ENCODE results near the gene PIWIL4. TPM values are rescaled to one million over a fixed set of nuclear protein-coding genes. Genes with fewer than 3 reads are reported as not detected.
"Not testable (repeated sequence)": the region's sequence is repeated elsewhere in the genome, so short reads cannot be mapped to it uniquely, and the experiment has no call there.

PIWIL4 gene
- total RNA-seq, 1 donor = 2.7 TPM

DNA sequence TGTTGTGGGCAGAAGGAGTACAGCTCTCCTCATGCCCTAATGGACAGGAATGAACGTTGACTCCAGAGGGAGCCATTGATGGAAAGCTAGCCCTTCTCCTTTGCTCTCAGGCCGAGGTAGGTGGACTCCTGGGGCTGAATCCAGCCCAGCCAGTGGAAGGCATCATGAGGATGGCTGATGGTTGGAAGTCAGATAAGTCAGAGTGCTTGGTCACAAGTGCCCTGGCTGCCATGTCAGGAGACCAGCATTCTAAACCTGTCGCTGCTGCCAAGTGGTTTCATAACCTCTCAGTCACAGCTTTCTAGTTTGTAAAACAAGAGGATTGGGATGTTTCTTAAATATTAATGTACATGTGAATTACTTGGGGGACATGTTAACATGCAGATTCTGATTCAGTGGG, 32.3 kb downstream of the PIWIL4 start:
- no peak overlapping the region for H3K4me3 ChIP-seq (ENCODE audit: low read depth, low read length)
- DNase-seq (ENCODE audit: low read depth) = no peak
- TF ChIP-seq, protein P1, sequence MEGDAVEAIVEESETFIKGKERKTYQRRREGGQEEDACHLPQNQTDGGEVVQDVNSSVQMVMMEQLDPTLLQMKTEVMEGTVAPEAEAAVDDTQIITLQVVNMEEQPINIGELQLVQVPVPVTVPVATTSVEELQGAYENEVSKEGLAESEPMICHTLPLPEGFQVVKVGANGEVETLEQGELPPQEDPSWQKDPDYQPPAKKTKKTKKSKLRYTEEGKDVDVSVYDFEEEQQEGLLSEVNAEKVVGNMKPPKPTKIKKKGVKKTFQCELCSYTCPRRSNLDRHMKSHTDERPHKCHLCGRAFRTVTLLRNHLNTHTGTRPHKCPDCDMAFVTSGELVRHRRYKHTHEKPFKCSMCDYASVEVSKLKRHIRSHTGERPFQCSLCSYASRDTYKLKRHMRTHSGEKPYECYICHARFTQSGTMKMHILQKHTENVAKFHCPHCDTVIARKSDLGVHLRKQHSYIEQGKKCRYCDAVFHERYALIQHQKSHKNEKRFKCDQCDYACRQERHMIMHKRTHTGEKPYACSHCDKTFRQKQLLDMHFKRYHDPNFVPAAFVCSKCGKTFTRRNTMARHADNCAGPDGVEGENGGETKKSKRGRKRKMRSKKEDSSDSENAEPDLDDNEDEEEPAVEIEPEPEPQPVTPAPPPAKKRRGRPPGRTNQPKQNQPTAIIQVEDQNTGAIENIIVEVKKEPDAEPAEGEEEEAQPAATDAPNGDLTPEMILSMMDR (IDR thresholded peaks at IDR 0.05; ENCODE audit: insufficient read depth, low read length) = no peak

DNA sequence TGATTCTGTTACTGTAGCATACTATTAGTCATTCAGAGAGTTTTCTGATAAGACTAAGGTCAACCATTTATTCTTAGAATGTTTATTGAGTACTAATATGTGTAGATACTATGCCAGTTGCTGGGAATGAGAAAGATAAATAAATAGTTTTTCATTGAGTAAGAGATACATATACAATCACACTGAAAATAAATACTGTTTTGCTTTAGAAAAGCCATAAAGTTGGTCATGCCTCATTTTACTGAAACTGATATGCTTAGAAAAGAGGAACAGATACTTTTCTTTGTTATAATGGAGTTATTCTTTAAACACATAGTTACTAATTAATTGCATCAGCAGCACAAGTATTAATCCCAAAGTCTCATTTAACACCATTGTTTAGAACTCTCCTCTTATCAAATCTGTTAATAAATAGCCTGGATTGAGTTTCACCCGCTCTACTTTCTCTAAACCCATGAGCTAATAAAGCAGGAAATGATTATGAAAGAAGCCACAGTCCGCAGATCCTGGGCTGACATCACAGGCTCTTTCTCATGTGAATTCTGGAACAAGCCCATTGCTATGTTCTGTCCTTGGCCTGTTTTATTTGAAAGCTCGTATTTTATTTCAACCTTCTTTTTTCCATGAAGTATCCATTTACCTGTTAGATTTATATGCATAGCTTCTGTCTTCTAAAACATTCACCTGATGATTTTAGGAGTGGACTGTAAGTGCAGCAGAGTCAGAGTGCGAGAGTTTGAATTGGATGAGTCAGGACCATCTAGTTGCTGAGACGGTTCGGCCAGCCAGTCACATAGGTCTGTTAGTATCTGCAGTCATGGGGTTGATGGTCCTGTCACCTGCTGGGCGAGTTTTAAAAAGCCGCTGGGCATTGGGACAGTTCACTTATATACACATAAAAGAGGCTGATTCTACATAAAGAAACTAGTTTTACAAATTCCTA, 35.5 kb downstream of the PIWIL4 start:
- DNase-seq (ENCODE audit: low read depth) = peak; percentile 86
- no peak overlapping the region for H3K4me3 ChIP-seq (ENCODE audit: low read depth, low read length)
- TF ChIP-seq, protein P1 (IDR thresholded peaks at IDR 0.05; ENCODE audit: insufficient read depth, low read length) = peak; percentile 65

DNA sequence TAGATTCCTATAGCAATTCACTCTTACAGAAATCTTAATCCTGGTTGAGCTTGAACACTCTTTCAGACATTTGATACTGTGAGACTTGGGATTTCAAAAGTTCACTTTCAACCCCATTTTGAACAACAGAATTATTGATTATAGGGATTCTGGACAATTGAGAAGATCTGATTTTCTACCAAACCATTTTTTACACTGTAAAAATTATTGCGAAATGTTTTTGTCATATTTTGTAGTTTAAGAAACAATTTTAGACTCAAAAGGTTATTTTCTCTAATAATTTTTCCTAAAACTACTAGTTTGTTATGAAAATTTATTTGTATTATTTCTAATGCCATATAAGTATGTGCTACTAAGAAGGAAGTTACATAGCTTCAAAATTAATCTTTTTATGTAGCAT, 36.4 kb downstream of the PIWIL4 start:
- no peak for DNase-seq (ENCODE audit: low read depth)
- TF ChIP-seq, protein P1 (IDR thresholded peaks at IDR 0.05; ENCODE audit: insufficient read depth, low read length) = no peak
- H3K4me3 ChIP-seq (ENCODE audit: low read depth, low read length) = no peak overlapping the region

DNA sequence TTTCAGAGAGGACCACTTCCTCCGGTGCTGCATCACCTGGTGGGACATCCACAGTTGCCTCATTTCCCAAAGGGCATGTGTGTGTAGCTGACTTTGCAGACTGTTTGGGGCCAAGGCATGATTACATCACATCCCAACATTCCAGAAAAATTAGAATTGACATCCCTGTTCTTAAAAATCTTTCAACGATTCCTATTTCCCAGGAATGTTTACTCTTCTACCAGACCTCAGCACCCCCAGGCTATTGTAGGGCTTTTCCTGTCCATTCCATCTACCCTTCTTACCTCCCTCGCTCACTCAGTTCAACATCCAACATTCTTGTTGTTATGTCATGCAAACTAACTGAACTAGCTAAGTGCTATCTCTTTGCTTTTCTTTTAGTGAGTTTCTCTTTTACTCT, 37.3 kb downstream of the PIWIL4 start:
- TF ChIP-seq, protein P1 (IDR thresholded peaks at IDR 0.05; ENCODE audit: insufficient read depth, low read length) = no peak
- no peak overlapping the region for H3K4me3 ChIP-seq (ENCODE audit: low read depth, low read length)
- DNase-seq (ENCODE audit: low read depth) = peak; percentile 17

DNA sequence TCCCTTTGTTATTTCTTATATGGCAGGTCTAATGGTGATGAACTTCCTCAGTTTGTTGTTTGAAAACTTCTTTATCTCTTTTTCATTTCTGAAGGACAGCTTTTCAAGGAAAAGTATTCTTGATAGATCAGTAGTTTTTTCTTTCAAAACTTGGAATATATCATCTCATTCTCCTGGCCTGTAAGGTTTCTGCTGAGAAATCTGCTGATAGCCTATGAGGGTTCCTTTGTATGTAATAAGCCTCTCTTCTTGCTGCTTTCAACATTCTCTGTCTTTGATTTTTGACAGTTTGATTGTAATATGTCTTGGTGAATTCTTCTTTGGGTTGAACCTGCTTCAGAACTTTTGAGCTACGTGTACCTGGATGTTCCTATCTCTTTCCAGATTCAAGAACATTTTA, 46.0 kb downstream of the PIWIL4 start:
- H3K4me3 ChIP-seq (ENCODE audit: low read depth, low read length) = no peak overlapping the region
- TF ChIP-seq, protein P1 (IDR thresholded peaks at IDR 0.05; ENCODE audit: insufficient read depth, low read length) = no peak
- DNase-seq (ENCODE audit: low read depth) = no peak

DNA sequence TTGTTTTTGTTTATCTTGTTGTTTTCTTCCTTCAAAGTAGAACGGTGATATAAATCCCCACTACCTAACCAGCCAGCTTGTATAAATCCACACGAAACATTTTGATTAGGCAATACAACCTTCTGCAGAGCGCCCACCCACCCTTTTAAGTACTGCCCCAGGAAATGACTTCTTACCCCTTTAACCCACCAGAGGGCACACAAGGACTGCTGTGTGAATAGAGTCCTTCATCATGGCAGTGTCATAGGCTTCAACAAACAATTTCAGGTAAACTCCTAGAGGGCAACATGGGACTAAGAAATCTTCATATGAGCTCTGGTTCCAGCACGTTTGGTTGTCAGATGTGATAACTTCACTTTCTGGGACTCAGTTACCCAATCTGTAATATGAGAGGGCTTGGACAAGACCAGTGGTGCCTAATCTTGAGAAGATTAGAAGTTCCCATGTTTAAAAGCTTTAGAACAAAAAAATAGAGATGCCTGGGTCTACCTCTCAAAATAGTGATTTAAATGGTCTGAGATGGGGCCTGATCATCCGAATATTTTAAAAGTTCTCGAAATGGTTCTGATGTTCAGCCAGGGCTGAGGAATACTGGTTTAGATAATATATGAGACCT, 56.1 kb downstream of the PIWIL4 start:
- H3K4me3 ChIP-seq (ENCODE audit: low read depth, low read length) = no peak overlapping the region
- TF ChIP-seq, protein P1 (IDR thresholded peaks at IDR 0.05; ENCODE audit: insufficient read depth, low read length) = peak; percentile 82
- DNase-seq (ENCODE audit: low read depth) = peak; percentile 83

DNA sequence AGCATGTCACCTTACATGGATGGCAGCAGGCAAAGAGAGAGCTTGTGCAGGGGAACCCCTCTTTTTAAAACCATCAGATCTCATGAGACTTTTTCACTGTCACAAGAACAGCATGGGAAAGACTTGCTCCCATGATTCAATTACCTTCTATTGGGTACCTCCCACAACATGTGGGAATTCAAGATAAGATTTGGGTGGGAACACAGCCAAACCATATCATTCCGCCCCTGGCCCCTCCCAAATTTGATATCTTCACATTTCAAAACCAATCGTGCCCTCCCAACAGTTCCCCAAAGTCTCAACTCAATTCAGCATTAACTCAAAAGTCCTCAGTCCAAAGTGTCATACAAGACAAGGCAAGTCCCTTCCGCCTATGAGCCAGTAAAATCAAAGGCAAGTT, 58.3 kb downstream of the PIWIL4 start:
- not testable (repeated sequence) for DNase-seq (ENCODE audit: low read depth); H3K4me3 ChIP-seq (ENCODE audit: low read depth, low read length)

DNA sequence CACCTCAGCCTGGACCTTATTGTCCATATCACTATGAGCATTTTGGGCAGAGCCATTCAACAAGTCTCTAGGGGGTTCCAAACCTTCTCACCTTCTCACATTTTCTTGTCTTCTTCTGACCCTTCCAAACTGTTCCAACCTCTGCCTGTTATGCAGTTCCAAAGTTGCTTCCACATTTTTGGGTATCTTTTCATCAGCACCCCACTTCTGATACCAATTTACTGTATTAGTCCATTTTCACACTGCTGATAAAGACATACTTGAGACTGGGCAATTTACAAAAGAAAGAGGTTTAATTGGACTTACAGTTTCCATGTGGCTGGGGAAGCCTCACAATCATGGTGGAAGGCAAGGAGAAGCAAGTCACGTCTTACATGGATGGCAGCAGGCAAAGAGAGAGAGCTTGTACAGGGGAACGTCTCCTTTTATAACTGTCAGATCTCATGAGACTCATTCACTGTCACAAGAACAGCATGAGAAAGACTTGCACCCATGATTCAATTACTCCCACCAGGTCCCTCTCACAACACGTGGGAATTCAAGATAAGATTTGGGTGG, 59.9 kb downstream of the PIWIL4 start:
- not testable (repeated sequence) for H3K4me3 ChIP-seq (ENCODE audit: low read depth, low read length); DNase-seq (ENCODE audit: low read depth)
